WTC11 (cell line): ENCODE data around the gene DTNA.

Experiments
- CREB1 ChIP-seq: sonication (generic); formaldehyde crosslinking; IDR thresholded peaks from 2 replicates; pipeline ENCODE4 v1.8.0; 2023; ENCODE audit warnings: mild to moderate bottlenecking, missing genetic modification reagents
- CREM ChIP-seq: sonication (generic); formaldehyde crosslinking; IDR thresholded peaks from 2 replicates; pipeline ENCODE4 v1.8.1; 2022; ENCODE audit warnings: mild to moderate bottlenecking, missing genetic modification reagents, moderate library complexity
- JUN ChIP-seq: sonication (generic); formaldehyde crosslinking; IDR thresholded peaks from 2 replicates; pipeline ENCODE4 v1.8.0; 2023; ENCODE audit warnings: mild to moderate bottlenecking, missing genetic modification reagents
- SMAD4 ChIP-seq: sonication (generic); formaldehyde crosslinking; IDR thresholded peaks from 2 replicates; pipeline ENCODE4 v1.8.0; 2022; ENCODE audit warnings: mild to moderate bottlenecking, missing genetic modification reagents
- TCF7 ChIP-seq: sonication (generic); formaldehyde crosslinking; IDR thresholded peaks from 2 replicates; pipeline ENCODE4 v1.8.0; 2022; ENCODE audit warnings: mild to moderate bottlenecking, low read depth, missing genetic modification reagents, moderate library complexity
- TF ChIP-seq, protein P1 (sequence below): sonication (generic); formaldehyde crosslinking; IDR thresholded peaks from 2 replicates; pipeline ENCODE4 v1.8.0; 2022; ENCODE audit warnings: mild to moderate bottlenecking, missing genetic modification reagents
- TF ChIP-seq, protein P2 (sequence below): fragments of 200-600 bp; IDR thresholded peaks from 2 replicates; pipeline ENCODE4 v1.8.0; 2022; ENCODE audit warnings: antibody characterized with exemption
- TF ChIP-seq, protein P3 (sequence below): sonication (generic); formaldehyde crosslinking; IDR thresholded peaks from 2 replicates; pipeline ENCODE4 v1.8.1; 2022; ENCODE audit warnings: low read depth, missing genetic modification reagents, borderline replicate concordance
- TF ChIP-seq, protein P4 (sequence below): sonication (generic); formaldehyde crosslinking; IDR thresholded peaks from 2 replicates; pipeline ENCODE4 v1.8.1; 2023; ENCODE audit warnings: mild to moderate bottlenecking, missing genetic modification reagents
- TF ChIP-seq, protein P5 (sequence below): sonication (generic); formaldehyde crosslinking; conservative IDR thresholded peaks from 2 replicates; pipeline ENCODE4 v1.8.1; 2022; ENCODE audit warnings: mild to moderate bottlenecking, missing genetic modification reagents

DNA sequence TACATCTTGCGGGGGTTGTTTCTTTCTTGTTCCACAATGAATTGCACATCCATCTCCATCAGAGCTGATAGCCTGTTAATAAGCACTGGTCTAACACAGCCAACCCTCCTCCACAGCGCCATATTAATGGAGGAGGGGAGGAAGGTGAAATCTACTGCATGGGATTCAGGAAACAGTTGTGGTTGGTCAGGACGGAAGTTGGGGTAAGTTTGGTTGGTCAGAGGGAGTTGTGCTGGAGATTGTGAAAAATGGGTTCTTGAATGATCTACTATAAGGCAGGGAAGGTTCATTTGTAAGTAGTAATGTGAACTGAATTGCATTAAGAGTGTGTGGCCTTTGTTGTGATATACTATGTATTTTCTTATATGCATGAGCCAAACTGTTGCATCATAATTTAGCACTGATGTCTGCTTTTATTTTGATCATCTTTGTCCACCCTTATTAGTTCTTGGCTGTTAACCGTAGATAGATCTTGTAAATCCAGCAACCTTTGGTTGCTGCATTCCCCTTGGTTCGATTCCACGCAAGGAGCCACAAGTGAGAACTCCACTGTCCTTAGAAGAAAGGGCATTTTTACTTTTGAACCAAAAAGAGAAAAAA is 180.5 kb downstream of the DTNA start:
- TF ChIP-seq, protein P1, sequence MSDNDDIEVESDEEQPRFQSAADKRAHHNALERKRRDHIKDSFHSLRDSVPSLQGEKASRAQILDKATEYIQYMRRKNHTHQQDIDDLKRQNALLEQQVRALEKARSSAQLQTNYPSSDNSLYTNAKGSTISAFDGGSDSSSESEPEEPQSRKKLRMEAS (CRISPR knock-in tag), result no peak
- TF ChIP-seq, protein P2, sequence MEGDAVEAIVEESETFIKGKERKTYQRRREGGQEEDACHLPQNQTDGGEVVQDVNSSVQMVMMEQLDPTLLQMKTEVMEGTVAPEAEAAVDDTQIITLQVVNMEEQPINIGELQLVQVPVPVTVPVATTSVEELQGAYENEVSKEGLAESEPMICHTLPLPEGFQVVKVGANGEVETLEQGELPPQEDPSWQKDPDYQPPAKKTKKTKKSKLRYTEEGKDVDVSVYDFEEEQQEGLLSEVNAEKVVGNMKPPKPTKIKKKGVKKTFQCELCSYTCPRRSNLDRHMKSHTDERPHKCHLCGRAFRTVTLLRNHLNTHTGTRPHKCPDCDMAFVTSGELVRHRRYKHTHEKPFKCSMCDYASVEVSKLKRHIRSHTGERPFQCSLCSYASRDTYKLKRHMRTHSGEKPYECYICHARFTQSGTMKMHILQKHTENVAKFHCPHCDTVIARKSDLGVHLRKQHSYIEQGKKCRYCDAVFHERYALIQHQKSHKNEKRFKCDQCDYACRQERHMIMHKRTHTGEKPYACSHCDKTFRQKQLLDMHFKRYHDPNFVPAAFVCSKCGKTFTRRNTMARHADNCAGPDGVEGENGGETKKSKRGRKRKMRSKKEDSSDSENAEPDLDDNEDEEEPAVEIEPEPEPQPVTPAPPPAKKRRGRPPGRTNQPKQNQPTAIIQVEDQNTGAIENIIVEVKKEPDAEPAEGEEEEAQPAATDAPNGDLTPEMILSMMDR, result no peak
- TF ChIP-seq JUN (CRISPR knock-in tag), result no peak
- TF ChIP-seq SMAD4 (CRISPR knock-in tag), result no peak
- no peak for TF ChIP-seq CREM
- TF ChIP-seq, protein P3, sequence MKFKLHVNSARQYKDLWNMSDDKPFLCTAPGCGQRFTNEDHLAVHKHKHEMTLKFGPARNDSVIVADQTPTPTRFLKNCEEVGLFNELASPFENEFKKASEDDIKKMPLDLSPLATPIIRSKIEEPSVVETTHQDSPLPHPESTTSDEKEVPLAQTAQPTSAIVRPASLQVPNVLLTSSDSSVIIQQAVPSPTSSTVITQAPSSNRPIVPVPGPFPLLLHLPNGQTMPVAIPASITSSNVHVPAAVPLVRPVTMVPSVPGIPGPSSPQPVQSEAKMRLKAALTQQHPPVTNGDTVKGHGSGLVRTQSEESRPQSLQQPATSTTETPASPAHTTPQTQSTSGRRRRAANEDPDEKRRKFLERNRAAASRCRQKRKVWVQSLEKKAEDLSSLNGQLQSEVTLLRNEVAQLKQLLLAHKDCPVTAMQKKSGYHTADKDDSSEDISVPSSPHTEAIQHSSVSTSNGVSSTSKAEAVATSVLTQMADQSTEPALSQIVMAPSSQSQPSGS, result no peak
- TF ChIP-seq TCF7 (CRISPR knock-in tag), result no peak
- TF ChIP-seq, protein P4, sequence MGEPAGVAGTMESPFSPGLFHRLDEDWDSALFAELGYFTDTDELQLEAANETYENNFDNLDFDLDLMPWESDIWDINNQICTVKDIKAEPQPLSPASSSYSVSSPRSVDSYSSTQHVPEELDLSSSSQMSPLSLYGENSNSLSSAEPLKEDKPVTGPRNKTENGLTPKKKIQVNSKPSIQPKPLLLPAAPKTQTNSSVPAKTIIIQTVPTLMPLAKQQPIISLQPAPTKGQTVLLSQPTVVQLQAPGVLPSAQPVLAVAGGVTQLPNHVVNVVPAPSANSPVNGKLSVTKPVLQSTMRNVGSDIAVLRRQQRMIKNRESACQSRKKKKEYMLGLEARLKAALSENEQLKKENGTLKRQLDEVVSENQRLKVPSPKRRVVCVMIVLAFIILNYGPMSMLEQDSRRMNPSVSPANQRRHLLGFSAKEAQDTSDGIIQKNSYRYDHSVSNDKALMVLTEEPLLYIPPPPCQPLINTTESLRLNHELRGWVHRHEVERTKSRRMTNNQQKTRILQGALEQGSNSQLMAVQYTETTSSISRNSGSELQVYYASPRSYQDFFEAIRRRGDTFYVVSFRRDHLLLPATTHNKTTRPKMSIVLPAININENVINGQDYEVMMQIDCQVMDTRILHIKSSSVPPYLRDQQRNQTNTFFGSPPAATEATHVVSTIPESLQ (CRISPR knock-in tag), result no peak
- no peak for TF ChIP-seq CREB1 (CRISPR knock-in tag)
- TF ChIP-seq, protein P5, sequence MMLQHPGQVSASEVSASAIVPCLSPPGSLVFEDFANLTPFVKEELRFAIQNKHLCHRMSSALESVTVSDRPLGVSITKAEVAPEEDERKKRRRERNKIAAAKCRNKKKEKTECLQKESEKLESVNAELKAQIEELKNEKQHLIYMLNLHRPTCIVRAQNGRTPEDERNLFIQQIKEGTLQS, result no peak
